Astrocyte (in vitro differentiated cells and primary cell): Measurements from ENCODE around the gene HRC. TPM values are rescaled to one million over a fixed set of nuclear protein-coding genes. Genes with fewer than 3 reads are reported as not detected.

Experiments
- DNase-seq: peaks from one replicate; pipeline ENCODE4 v3.0.0-alpha.2; 2010; ENCODE audit warnings: low read depth
- FAIRE-seq: peaks from 2 replicates; lab custom pipeline; 2011; peaks lifted over from hg19 to GRCh38; lab: Jason Lieb, UNC
- H2AFZ ChIP-seq: 2 replicates; pipeline ENCODE4 v1.6.0; 2012; ENCODE audit warnings: low read depth, low read length, inconsistent platforms
- H3K27ac ChIP-seq: 2 replicates; pipeline ENCODE4 v1.5.1; 2011; ENCODE audit warnings: low read depth, low read length, inconsistent platforms
- H3K27me3 ChIP-seq: 2 replicates; pipeline ENCODE4 v1.6.0; 2011; ENCODE audit warnings: low read length, inconsistent platforms; ENCODE audit not compliant: insufficient read depth
- H3K36me3 ChIP-seq: 2 replicates; pipeline ENCODE4 v1.5.1; 2011; ENCODE audit warnings: low read length, inconsistent platforms; ENCODE audit not compliant: insufficient read depth
- H3K4me1 ChIP-seq: 2 replicates; pipeline ENCODE4 v1.5.1; 2011; ENCODE audit warnings: low read length, inconsistent platforms; ENCODE audit not compliant: insufficient read depth
- H3K4me2 ChIP-seq: 2 replicates; pipeline ENCODE4 v1.6.0; 2012; ENCODE audit warnings: low read length, inconsistent platforms
- H3K4me3 ChIP-seq: 2 replicates; pipeline ENCODE4 v1.5.1; 2011; ENCODE audit warnings: low read depth, mild to moderate bottlenecking, low read length, inconsistent platforms; ENCODE audit not compliant: insufficient read depth
- H3K79me2 ChIP-seq: 2 replicates; pipeline ENCODE4 v1.6.0; 2012; ENCODE audit warnings: mild to moderate bottlenecking, low read length, inconsistent platforms; ENCODE audit not compliant: insufficient read depth
- H3K9ac ChIP-seq: 2 replicates; pipeline ENCODE4 v1.6.0; 2012; ENCODE audit warnings: mild to moderate bottlenecking, low read length, inconsistent platforms
- H3K9me3 ChIP-seq: 2 replicates; pipeline ENCODE4 v1.5.1; 2012; ENCODE audit warnings: low read depth, mild to moderate bottlenecking, low read length, inconsistent platforms; ENCODE audit not compliant: insufficient read depth
- H4K20me1 ChIP-seq: 2 replicates; pipeline ENCODE4 v1.6.0; 2012; ENCODE audit warnings: low read length, inconsistent platforms; ENCODE audit not compliant: insufficient read depth
- H3K27ac Mint-ChIP-seq: one replicate; pipeline ENCODE4 v1.8.0; 2021; ENCODE audit warnings: mild to moderate bottlenecking, mixed read lengths; ENCODE audit not compliant: unreplicated experiment
- H3K27me3 Mint-ChIP-seq: one replicate; pipeline ENCODE4 v1.8.0; 2021; ENCODE audit warnings: low read depth, mixed read lengths; ENCODE audit not compliant: unreplicated experiment
- H3K36me3 Mint-ChIP-seq: one replicate; pipeline ENCODE4 v1.8.0; 2021; ENCODE audit warnings: low read depth, mixed read lengths; ENCODE audit not compliant: unreplicated experiment
- H3K4me1 Mint-ChIP-seq: one replicate; pipeline ENCODE4 v1.8.0; 2021; ENCODE audit warnings: low read depth, mixed read lengths; ENCODE audit not compliant: unreplicated experiment
- H3K4me3 Mint-ChIP-seq: one replicate; pipeline ENCODE4 v1.8.0; 2021; ENCODE audit warnings: mild to moderate bottlenecking, moderate library complexity, mixed read lengths; ENCODE audit not compliant: unreplicated experiment
- H3K9me3 Mint-ChIP-seq: one replicate; pipeline ENCODE4 v1.8.0; 2021; ENCODE audit warnings: mild to moderate bottlenecking, mixed read lengths; ENCODE audit not compliant: unreplicated experiment
- EZH2 ChIP-seq: IDR thresholded peaks from 2 replicates; pipeline ENCODE4 v1.6.1; 2012; ENCODE audit warnings: mild to moderate bottlenecking, low read length, inconsistent platforms; ENCODE audit not compliant: insufficient read depth
- total RNA-seq: library from RNA; stranded (reverse); gene quantifications from 2 replicates; pipeline ENCODE4 v1.2.1, GENCODE V29; 2021
- TF ChIP-seq, protein P1 (sequence below): IDR thresholded peaks from 2 replicates; pipeline ENCODE4 v1.5.1; 2011; ENCODE audit warnings: low read depth, mild to moderate bottlenecking, inconsistent platforms, low read length, moderate library complexity; ENCODE audit not compliant: insufficient read depth

Gene HRC
- total RNA-seq, 1 donor from 2014 or later: not detected

GRCh38 chr19:49117677-49118564 lies 37.3 kb downstream of the HRC start:
- H3K27ac Mint-ChIP-seq: peak overlapping the region; percentile 77
- H3K9me3 Mint-ChIP-seq: peaks cover 2% of the 10 kb centered on the region
- Histone ChIP-seq H3K4me1 (peaks cover 18% of the 10 kb centered on the region), H3K4me3 (peak overlapping the region; percentile 72), H3K36me3 (no peaks in the 10 kb centered on the region), H3K27me3 (peaks cover 6% of the 10 kb centered on the region), H3K9ac (peak overlapping the region; percentile 83), H2AFZ (peak overlapping the region; percentile 87), H3K9me3 (no peaks in the 10 kb centered on the region), H3K79me2 (no peaks in the 10 kb centered on the region), H3K27ac (no peak overlapping the region), H4K20me1 (peaks cover 28% of the 10 kb centered on the region), H3K4me2 (peak overlapping the region; percentile 94)
- FAIRE-seq: no peak
- TF ChIP-seq, protein P1, sequence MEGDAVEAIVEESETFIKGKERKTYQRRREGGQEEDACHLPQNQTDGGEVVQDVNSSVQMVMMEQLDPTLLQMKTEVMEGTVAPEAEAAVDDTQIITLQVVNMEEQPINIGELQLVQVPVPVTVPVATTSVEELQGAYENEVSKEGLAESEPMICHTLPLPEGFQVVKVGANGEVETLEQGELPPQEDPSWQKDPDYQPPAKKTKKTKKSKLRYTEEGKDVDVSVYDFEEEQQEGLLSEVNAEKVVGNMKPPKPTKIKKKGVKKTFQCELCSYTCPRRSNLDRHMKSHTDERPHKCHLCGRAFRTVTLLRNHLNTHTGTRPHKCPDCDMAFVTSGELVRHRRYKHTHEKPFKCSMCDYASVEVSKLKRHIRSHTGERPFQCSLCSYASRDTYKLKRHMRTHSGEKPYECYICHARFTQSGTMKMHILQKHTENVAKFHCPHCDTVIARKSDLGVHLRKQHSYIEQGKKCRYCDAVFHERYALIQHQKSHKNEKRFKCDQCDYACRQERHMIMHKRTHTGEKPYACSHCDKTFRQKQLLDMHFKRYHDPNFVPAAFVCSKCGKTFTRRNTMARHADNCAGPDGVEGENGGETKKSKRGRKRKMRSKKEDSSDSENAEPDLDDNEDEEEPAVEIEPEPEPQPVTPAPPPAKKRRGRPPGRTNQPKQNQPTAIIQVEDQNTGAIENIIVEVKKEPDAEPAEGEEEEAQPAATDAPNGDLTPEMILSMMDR: no peak
- no peak for TF ChIP-seq EZH2
- H3K4me3 Mint-ChIP-seq: peak overlapping the region; percentile 87
- H3K36me3 Mint-ChIP-seq: peaks cover 9% of the 10 kb centered on the region
- no peak for DNase-seq
- H3K27me3 Mint-ChIP-seq: peaks cover 11% of the 10 kb centered on the region
- H3K4me1 Mint-ChIP-seq: peaks cover 10% of the 10 kb centered on the region

- no peak overlapping the region for H3K27ac ChIP-seq
- Mint-ChIP-seq H3K27me3 (peaks cover 8% of the 10 kb centered on the region), H3K4me1 (peaks cover 10% of the 10 kb centered on the region), H3K36me3 (peaks cover 12% of the 10 kb centered on the region), H3K4me3 (peak overlapping the region; percentile 64), H3K9me3 (peaks cover 2% of the 10 kb centered on the region), H3K27ac (no peak overlapping the region)
- no peak overlapping the region for H3K4me3 ChIP-seq
- H3K4me2 ChIP-seq: no peak overlapping the region
- FAIRE-seq (no peak), DNase-seq (no peak)
- no peak overlapping the region for H2AFZ ChIP-seq
- peaks cover 28% of the 10 kb centered on the region for H4K20me1 ChIP-seq
- TF ChIP-seq EZH2: no peak
- TF ChIP-seq, protein P1: no peak
- H3K9me3 ChIP-seq: no peaks in the 10 kb centered on the region
- H3K9ac ChIP-seq: no peak overlapping the region
- H3K4me1 ChIP-seq: peaks cover 18% of the 10 kb centered on the region
- H3K36me3 ChIP-seq: no peaks in the 10 kb centered on the region
- peaks cover 6% of the 10 kb centered on the region for H3K27me3 ChIP-seq
- no peaks in the 10 kb centered on the region for H3K79me2 ChIP-seq
Observed at GRCh38 chr19:49116544-49116943, 38.7 kb downstream of the HRC start.
